Measurements from ENCODE around the gene TSPAN15.

TSPAN15 gene

DNA sequence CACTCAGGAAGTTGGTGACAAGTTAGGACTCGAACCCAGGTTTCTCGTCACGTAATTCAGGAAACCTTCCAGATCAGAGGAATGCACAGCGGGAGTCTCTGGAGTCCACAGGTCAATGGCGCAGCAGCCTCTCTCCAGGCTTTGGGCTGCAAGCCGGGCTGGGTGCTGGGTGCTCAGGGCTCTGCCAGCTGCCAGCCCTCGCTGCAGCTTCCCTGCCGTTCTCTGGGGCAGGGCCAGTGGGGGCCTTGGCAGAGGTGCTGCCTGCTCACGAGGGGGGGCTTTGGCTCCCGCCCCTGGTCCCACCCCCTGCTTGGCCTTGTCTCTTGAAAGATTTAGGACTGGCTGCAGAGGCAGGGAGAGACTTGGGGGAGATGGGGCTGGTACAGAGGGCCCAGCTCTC, 34.6 kb upstream of the TSPAN15 start, which contains the start of gene TACR2:
Gene TACR2, minus strand, starts transcription at position 224 of the 400 bp plus-strand sequence. CDS start 595 bp downstream, outside the sequence.
- H3K4me3 ChIP-seq (ENCODE audit: low read length): no peak within 1 kb of the TSS
- TF ChIP-seq CTCF (conservative IDR thresholded peaks at IDR 0.05; ENCODE audit: low read length): no peak
- no peak for DNase-seq (ENCODE audit: low read depth)

DNA sequence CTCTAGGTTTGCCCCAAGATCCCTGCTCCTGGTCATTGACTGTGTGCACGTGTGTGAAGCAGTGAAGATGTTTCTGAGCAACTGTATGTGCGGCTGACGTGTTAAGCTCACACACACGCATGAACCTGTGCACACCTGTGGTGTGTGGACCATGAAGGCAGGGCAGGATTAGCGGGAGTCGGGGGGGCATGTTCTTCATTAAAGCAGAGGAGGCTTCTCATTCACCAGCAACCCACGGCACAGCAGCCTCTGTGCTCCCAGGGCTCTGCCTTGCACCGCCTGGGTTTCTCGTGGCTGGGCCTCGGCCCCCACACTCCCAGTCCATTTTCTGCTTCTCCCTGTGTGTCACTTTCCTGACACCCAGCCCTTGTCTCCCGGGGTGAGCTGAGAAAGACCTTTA, 33.7 kb upstream of the TSPAN15 start:
- no peak for DNase-seq (ENCODE audit: low read depth)
- H3K4me3 ChIP-seq (ENCODE audit: low read length): no peak overlapping the region
- TF ChIP-seq CTCF (conservative IDR thresholded peaks at IDR 0.05; ENCODE audit: low read length): no peak

GRCh38 chr10:69418052-69418752, 33.1 kb upstream of the TSPAN15 start:
- DNase-seq (ENCODE audit: low read depth): no peak
- no peak for TF ChIP-seq CTCF (conservative IDR thresholded peaks at IDR 0.05; ENCODE audit: low read length)
- no peak overlapping the region for H3K4me3 ChIP-seq (ENCODE audit: low read length)

DNA sequence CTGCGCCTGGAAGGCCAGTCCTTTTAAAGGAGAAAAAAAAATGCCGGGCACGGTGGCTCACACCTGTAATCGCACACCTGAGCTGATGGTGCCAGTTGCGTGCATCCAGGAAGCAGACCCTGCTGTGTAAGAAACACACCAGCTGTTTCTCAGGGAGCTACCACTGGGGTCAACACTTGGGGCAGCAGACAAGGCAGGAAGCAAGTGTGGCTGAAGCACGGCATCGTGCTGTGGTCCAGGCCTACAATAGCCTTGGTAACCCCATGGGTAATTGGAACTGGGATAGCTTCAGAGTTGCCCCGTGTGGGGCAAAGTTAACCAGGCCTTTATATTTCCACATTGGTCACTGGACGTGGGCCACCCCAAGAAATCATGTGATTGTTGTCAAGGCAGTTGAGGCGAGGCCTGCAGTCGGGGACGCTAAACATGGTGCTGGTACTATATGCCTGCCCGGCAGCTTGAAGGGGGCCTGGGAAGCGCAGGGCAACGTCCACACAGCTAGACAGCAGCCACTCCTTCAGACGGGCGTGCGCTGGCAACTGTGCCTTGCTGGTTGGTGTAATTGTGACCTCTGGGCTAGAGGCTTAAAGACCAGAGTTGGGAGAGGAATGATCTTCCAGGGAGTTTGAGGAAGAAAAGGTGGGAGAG, 32.0 kb upstream of the TSPAN15 start:
- no peak overlapping the region for H3K4me3 ChIP-seq (ENCODE audit: low read length)
- no peak for DNase-seq (ENCODE audit: low read depth)
- no peak for TF ChIP-seq CTCF (conservative IDR thresholded peaks at IDR 0.05; ENCODE audit: low read length)

GRCh38 chr10:69419744-69420126, 31.5 kb upstream of the TSPAN15 start:
- H3K4me3 ChIP-seq (ENCODE audit: low read length): no peak overlapping the region
- DNase-seq (ENCODE audit: low read depth): no peak
- no peak for TF ChIP-seq CTCF (conservative IDR thresholded peaks at IDR 0.05; ENCODE audit: low read length)

DNA sequence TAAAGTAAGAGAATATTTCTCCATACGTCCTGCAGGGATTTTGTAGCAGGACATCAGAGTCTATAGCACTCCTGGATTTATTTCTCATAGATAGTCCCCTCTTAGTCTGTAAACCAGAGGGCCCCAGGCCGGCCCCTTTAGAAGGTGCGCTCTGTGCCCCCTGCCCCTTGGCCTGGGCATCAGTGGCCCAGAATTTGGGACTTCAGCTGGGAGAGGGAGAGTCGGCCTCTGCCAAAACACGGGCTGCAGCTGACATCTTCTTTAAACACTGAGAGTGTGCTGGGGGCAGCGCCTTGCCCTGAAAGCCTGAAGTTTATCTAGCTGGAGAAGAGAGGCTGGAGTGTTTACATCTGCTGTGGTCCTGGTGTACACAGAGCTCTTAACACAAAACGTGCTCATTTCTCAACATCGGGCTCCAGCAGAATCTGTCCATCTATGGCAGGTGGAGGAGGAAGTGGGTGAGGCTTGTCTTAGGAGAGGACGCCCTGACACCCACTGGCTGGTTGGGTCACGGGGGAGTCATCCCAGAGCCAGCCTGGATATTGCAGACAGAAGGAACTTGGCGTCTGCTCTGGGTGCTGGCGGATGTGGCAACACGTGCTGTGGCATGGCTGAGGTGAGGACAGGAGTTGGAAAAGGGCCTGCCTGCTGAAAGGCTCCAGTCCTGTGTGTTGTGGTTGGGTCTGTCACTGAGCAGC, 29.5 kb upstream of the TSPAN15 start:
- DNase-seq (ENCODE audit: low read depth): no peak
- H3K4me3 ChIP-seq (ENCODE audit: low read length): no peak overlapping the region
- TF ChIP-seq CTCF (conservative IDR thresholded peaks at IDR 0.05; ENCODE audit: low read length): no peak
